Endothelial cell of umbilical vein (primary cell): ENCODE results near the gene GPATCH4.

Source experiments
- CTCF ChIP-seq, 2 donors: IDR thresholded peaks; 1 replicate in 1 of 2; 2 replicates in 1 of 2; pipeline ENCODE4 v1.5.1; 2011; ENCODE audit warnings: low read length in 2 of 2, mild to moderate bottlenecking in 2 of 2, moderate library complexity in 2 of 2, control low read depth in 1 of 2, inconsistent platforms in 1 of 2, low read depth in 1 of 2; ENCODE audit not compliant: insufficient read depth in 1 of 2; ENCODE audit errors: extremely low read depth in 1 of 2
- EZH2 ChIP-seq: IDR thresholded peaks from 2 replicates; pipeline ENCODE4 v1.6.1; 2012; ENCODE audit warnings: borderline replicate concordance, low read depth, mild to moderate bottlenecking, moderate library complexity, low read length, inconsistent platforms; ENCODE audit not compliant: severe bottlenecking
- GATA2 ChIP-seq: IDR thresholded peaks from 2 replicates; pipeline ENCODE4 v1.7.0; 2011; ENCODE audit warnings: low read depth, mild to moderate bottlenecking, moderate library complexity, mixed read lengths, low read length; ENCODE audit not compliant: insufficient read length, insufficient read depth
- JUN ChIP-seq: IDR thresholded peaks from 2 replicates; pipeline ENCODE4 v1.6.1; 2011; ENCODE audit warnings: borderline replicate concordance, low read depth; ENCODE audit not compliant: insufficient read length, insufficient read depth
- MYC ChIP-seq: IDR thresholded peaks from one replicate; pipeline ENCODE4 v1.6.1; 2011; ENCODE audit warnings: mild to moderate bottlenecking, low read depth, low read length
- POLR2A ChIP-seq: IDR thresholded peaks from 2 replicates; pipeline ENCODE4 v1.6.1; 2012; ENCODE audit warnings: low read depth, mild to moderate bottlenecking, control low read depth, low read length
- POLR2AphosphoS5 ChIP-seq: IDR thresholded peaks from 2 replicates; pipeline ENCODE4 v1.6.1; 2012; ENCODE audit warnings: low read depth, mild to moderate bottlenecking, control low read depth, low read length, moderate library complexity; ENCODE audit not compliant: insufficient read depth

- TF ChIP-seq POLR2A (no peak), EZH2 (no peak), CTCF (IDR thresholded peaks at IDR 0.05; ENCODE audit: extremely low read depth in 1 of 2, insufficient read depth in 1 of 2, low read depth in 1 of 2, low read length in 2 of 2) (peak; percentile 46 to 62), MYC (no peak), JUN (no peak), POLR2AphosphoS5 (no peak), GATA2 (no peak)
Measured at GRCh38 chr1:156608981-156609380, 7.7 kb upstream of the GPATCH4 start.
